Stimulated activated naive CD4-positive, alpha-beta T cell treated with Interleukin-2 at 50 U/mL for 16 hours (primary cell): ENCODE data around the gene MCF2L2.
A peak's percentile ranks its signal among the peaks of the same experiment; 100 is the strongest.

ENCODE experiments used
- DNase-seq: peaks from one replicate; lab custom pipeline; 2025; lab: John Stamatoyannopoulos, UW

MCF2L2 gene

DNA sequence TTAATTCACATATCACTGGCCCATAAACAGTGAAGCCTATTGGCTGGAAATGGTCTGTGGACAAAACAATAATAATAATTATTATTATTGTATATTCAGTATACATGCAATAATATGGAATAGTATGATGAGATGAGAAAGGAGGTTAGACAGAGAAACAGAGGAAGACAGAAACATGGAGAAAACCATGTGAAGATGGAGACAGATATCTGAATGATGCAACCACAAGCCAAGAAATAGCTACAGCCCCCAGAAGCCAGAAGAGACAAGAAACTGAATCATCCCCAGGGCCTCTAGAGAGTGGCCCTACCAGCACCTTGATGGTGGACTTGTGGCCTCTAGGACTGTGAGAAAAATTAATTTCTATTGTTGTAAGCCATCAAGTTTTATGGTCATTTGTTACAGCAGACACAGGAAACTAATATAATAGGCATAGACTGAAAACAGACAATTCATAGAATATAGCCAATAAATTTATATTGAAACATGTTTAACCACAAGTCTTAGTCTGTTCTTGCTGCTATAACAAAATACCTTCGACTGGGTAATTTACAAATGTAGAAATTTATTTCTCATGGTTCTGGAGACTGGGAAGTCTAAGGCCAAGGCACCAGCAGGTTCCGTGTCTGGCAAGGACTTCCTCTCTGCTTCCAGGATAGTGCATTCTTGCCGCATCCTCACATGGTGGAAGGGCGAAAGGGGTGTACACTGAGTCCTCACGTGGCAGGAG lies 31.6 kb downstream of the MCF2L2 start:
- no peak for DNase-seq

DNA sequence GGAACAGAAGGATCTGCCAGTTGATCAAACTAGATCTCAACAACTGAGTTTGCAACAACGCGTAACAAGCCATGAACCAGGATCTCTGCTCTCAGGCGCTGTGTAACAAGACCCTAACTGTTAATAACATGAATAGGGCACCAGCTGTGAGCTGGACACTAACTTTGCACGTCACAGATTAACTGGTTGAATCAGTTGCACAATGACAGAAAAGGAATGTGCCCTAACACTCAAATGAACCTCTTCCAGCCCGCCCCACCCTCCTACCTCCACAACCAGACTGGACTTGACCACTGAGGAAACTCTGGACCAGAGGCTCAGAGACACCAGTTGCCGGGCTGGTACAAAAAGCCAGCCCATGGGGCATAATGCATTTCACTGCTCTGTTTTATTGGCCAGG lies 34.3 kb downstream of the MCF2L2 start:
- DNase-seq = no peak

DNA sequence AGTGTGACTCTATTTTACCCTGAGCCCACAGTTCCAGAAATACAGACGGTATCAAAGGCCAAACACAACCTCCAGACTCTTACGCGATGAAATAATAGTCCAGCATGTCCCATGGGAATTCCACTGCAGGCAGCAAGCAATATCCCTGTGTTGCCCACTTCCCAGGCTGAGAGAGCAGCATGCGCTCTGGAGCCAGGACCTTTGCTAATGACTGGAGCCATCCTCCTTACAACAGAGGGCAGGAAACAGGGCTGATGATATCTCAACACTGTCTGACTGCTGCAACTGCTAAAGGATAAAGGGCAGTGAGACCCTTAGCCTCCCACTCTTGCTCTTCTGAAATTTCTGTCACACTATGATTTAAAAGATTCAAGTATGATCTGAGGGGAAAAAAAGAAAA lies 34.8 kb downstream of the MCF2L2 start:
- DNase-seq = no peak

DNA sequence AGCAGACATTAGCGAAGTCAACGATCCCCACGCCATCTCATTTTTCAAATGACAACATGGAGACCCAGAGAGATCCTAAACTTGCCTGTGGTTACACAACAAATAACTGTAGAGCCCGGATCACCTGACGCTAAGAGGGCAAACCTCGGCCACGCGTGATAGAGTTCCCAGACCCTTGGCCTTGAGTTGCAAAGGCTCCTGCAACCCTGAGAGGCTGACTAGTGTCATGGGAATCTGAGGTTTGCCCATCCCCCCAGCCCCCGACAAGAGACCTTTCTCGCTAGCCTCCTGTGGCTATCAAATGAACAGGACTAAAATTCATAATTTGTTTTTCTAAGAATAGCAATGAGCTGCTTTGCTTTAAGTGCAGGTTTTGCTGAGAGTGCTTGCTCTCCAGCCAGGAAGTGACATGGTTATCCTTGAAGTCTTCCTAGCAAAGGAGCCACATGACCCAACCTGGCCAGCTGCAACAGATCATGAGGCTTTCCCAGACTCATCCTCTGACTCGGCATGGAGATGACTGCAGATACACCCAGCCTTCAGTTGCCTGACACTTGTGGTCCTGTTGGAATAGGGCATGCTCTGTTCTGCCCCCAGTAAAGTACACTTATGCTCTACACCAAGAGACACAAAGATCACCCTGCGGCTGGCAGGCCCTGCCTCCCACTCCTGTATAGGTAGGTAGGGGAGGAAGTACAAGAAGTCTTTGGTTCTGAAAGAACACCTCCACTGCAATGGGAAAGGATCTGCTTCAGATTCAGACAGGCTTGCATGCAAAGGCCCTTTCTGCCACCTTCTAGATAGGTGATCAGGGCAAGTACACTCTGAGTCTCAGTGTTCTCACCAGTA lies 36.0 kb downstream of the MCF2L2 start:
- DNase-seq = no peak

DNA sequence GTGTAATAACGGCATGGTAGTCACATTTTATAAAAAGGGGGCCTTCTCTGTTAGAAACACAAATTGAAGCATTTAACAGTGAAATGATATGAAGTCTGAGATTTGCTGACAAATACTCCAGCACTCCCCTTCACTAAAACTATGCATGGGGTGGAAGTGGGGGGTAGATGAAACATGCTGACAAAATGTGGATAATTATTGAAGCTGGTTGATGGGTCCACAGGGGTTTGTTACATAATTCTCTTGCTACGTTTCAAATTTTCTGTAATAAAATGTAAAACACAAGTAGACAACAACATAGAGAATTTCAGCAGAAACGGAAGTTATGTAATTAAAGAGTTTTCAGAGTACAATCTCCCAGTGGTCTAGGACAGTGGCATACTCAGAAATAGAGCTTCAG lies 37.0 kb downstream of the MCF2L2 start:
- DNase-seq = no peak

DNA sequence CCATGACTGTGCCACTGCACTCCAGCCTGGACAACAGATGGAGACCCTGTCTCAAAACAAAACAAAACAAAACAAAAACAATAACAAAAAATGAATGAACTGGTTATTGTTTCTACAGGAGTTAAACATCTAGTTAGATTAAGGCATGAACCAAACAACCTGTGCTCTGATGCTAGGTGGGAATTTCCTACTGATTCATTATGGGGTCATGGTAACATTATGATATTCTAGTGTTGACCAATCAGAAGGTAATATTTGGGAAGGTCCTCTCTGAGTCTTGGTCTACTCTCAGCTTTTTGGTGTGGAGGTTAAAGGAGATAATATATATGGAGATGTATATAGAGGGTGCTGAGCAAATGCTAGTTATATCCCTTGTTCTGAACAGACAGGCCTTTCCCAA lies 37.6 kb downstream of the MCF2L2 start:
- DNase-seq = no peak

DNA sequence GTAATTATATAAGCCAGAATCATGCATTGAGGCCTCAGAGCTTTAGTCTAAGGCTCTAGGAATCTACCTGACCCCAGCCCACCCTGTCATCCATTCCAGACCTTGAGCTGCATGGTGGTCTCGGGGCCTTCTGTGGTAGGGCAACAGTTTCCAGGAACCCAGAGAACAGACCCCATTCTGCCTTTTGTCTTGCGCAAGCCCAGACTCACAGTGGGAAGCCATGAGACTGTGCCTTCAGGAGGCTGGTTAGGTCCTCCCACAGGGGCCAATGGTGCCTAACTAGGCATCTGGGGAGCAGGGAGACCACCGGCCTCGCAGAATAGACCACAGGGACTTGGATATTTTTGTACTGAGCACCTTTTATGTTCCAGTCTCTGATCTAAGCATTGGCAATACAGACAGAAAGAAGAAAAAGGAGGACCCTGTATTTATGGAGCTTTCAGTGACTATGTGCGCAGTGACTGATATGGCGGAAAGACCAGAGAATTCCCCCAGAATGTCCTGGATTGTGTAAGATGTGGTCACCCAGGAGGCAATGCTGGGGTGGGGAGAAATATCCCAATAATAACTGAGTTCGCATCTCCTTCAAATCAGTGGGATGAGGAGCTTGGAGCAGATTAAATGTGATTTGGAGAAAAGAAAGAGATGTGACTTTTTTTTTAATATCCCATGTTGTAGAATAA lies 40.1 kb downstream of the MCF2L2 start:
- no peak for DNase-seq

DNA sequence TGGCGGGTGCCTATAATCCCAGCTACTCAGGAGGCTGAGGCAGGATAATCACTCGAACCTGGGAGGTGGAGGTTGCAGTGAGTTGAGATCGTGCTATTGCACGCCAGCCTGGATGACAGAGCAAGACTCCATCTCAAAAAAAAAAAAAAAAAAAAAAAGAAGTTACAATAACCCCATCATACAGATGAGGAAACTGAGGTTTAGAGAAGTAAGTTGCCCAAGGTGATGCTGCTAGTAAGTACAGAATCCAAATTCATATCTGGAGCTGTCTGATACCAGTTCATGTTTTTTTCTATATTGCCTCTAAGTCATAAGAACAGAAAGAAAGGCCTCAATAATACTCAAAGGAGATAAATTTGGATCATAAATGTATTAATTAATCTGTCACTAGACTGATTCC lies 40.6 kb downstream of the MCF2L2 start:
- DNase-seq = no peak

DNA sequence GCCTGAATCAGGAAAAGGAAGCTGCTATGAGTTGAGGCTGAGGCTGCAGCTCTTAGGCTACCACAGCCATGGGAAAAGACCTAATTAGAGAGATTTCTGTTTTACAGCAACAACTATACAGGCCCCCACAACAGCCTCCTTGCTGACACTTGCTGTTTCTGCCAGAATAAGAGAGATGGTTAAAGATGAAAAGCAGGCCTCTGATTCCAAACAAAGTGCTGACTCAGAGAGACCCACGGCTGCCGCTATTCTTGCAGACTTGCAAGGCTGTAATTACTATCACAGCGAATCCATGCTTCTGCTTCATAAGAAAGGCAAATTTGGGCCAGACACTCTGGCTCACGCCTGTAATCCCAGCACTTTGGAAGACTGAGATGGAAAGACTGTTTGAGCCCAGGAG lies 41.8 kb downstream of the MCF2L2 start:
- no peak for DNase-seq

DNA sequence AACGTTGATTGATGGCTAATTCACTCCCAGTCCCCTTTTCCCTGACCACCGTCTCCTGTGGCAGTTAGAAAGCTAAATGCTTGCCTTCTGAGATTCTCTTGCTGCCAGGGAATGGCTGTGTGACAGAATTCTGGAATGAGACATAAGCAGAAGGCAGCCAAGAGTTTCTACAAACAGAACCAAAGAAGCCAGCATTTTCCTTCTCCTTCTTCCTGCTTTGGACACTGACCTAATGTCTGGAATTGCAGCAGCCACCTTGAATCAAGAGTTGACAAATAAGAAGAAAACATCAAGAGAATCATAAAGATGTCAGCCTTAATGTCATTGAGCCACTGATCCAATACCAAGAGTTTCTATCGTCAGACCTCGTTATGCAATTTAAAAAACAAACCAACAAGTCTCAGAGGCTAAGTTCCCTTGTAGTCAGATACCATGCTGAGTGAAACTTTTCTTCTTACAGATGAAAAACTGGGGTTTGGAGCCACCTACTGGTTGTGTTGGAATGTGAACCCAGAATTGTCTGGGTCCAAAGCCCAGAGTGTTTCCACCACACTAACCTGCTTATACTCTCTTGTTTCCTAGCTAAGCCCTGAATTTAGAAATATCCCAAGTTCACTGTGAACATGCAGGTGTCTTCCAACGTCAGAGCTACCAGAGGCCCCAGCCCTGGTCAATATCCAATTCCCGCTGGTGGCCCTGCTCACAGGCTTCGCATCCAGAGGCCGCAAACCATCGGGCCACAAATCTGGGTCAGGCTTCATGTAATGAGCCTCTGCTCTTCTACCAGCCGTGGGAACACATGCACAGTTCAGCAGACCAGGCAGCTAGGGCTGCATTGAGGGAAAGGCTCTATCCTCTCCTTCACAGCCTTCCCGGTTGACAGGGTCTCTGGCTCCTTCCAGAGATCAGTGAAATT lies 42.5 kb downstream of the MCF2L2 start:
- peak; percentile 40 for DNase-seq

DNA sequence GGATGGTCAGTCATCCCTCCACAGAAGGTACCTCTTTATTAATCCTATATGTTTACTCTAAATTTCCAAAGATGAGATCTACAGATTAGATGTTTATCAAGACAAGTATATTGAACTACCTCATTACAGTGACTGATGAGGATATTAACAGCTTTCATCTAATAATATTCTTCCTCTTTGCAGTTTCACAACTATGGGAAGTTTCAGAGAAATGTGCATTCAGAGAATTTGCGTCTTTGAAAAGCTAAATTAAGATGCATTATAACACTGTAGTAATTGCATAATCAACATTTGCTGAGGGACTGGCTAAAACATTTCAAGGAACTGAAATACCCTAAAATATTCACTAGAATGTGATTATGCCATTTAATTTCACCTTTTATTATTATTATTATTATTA lies 46.7 kb downstream of the MCF2L2 start:
- DNase-seq = no peak

DNA sequence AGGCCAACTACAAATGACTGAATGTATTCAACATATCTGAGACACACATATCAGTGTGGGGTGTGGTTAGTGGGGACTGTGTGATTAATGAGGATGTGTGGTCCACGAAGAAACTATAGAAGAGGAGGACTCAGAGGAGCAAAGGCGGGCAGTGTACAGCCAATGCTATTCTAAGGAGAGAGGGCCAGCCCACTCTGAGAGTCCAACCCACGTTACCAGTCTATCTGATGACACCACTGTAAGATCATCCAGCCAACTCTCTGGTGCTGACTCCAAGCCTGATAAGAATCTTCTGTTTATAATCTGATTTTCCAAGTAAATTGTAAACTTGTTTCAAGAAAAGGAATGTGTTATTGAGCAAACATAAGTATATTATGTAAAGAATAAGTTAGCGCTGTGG lies 47.2 kb downstream of the MCF2L2 start:
- no peak for DNase-seq

DNA sequence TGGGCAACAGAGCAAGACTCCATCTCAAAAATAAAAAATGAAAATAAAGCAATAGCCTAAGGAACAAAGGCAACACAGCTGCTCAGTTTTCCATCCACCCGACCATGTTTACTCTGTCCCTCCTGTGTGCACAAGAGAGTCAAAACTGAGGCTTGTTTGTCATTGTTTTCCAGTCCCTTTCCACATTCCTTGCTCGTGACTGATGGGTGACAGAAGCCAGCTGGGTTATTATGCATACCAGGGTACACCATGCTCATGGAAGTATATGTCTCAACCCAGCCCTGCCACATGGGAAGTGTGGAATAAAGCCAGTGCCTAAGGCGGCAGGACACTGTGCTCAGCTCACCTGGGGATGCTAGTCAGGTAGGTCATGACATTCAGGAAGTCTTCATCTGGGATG lies 49.5 kb downstream of the MCF2L2 start:
- DNase-seq = no peak

DNA sequence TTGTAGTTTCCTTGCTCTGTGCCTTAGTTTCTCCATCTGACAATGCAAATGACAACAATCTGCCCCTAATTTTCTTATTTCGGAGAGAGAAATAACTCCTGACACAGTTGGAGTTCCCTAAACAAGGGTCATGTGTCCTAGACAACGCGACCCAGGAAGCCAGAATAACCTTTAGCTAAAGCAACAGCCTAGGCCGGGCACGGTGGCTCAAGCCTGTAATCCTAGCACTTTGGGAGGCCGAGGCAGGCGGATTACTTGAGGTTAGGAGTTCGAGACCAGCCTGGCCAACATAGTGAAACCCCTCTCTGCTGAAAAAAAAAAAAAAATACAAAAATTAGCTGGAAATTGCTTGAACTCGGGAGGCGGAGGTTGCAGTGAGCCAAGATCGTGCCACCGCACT lies 49.9 kb downstream of the MCF2L2 start:
- no peak for DNase-seq

DNA sequence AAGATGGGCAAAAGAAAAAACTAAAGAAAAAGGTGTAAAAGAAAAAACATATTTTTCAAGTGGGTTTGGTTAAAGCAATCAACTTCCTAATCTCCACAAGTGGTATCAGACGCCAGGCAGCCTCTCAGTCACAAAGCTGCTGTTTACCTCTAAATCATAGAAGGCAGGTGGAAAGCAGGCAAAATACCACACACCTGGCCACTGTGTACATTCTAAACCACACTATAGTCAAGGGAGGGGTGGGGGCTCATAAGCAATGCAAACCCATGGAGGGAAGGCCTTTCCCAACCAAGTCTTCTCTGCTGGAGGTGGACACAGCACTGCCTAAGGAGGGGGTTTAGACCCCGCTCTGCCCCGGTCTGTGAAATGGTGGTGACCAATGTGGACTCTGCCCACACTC lies 50.4 kb downstream of the MCF2L2 start:
- no peak for DNase-seq

DNA sequence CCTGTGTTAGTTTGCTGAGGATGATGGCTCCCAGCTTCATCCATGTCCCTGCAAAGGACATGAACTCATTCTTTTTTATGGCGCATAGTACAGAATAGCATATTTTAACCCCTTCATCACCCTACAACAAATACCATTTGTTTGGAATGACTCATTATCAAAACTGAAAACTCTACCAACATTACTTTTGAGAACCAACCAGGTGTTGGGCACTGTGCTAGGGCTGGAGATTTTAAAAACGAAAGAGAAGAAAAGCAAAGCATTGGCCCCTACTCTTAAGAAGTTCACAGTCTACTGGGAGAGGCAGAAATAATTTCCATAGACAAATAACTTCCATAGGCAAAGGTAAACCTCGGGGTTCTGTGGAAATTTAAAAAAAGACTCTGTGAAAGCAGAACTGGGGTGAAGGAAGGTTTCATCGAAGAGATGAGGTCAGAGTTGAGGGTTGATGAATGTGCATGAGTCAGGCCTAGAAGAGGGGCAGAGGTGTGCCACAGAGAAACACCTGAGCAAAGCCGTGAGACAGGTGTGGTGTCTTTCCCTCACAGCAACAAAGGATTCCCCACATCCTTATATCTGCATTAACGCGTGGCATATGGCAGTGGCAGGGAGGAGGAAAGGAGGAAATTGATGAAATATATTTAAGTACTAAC lies 51.0 kb downstream of the MCF2L2 start:
- no peak for DNase-seq

DNA sequence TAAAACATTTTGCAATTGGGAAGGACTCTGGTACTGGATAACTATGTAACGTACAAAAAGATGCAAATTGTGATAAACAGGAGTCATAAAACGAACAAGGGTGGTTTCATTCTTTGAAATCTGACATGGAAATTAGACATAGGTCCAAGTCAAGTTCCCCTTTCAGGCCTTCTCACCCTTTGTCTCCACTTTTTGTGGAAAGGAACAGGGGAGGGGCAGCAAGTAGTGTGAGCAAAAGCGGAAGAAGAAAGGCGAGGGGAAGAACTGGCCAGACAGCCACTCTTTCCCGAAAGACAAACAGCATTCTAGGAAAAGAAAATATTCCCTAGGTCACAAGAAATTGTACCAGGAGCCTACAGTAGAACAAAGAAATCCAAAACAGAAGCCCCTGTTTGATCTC lies 52.6 kb downstream of the MCF2L2 start:
- DNase-seq = no peak

DNA sequence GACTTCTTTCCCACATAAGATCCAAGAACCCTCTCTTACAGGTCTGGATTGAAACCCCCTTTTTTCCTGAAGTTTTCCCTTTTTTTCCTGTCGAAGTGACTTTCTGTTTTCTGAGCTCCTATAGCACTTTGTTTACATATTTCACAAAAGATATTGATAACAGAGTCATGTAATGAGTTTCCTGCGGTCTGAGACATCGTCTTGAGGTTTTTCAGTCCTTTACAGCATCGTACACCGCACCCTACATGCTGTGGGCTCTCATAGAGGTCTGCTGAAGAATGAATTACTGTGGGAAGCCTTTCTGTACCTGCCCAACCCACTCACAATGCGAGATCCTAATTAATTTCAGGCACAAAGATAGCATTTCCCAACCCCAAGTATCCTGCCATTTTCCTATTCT lies 53.1 kb downstream of the MCF2L2 start:
- no peak for DNase-seq

DNA sequence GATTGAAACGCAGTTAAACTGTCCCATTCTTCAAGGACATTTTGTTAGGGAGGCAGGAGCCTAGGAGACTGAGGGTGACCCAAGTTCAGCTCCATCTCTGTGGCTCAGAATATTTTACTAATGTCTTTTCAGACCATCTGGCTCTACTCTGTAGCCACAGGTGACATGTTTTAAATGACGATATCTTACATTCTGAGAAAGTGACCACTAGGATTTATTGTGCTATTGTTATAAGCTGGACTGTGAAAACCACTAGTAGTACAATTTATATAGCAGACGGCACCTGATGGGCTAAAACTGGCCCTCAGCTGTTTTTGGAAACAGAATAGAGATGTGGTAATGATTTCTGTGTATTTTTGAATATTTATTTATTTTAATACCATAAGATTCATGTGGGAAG lies 55.5 kb downstream of the MCF2L2 start:
- no peak for DNase-seq

DNA sequence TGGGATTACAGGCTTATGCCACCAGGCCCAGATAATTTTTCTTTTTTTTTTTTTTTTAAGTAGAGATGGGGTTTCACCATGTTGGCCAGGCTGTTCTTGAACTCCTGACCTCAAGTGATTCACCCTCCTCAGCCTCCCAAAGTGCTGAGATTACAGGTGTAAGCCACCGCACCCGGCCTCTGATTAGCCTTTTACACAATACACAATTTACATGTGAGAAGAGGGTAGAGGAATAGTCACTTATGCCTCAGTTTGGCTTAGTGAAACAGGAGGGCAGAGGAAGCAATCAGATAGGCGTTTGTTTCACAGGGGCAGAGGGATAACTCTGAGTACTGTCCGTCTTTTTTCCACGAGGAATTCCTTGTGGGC lies 56.8 kb downstream of the MCF2L2 start:
- DNase-seq = peak; percentile 15

DNA sequence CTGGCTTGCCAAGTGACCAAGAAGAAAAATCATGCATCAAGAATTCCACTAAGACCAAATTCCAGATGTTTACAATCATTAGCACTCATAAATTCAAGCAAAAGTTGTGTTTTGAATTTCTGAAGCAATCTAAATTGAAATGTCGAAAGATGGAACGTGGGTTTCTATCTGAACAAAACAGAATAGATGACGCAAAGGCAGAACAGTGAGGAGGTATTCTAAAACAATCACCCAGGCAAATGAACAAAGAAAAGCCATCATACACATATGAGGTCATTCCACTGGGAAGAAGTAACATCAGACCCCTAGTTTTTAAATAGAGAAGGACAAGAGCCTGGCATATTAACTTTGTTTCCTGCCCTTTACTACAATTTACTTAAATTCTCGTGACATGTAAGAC lies 58.0 kb downstream of the MCF2L2 start:
- no peak for DNase-seq

DNA sequence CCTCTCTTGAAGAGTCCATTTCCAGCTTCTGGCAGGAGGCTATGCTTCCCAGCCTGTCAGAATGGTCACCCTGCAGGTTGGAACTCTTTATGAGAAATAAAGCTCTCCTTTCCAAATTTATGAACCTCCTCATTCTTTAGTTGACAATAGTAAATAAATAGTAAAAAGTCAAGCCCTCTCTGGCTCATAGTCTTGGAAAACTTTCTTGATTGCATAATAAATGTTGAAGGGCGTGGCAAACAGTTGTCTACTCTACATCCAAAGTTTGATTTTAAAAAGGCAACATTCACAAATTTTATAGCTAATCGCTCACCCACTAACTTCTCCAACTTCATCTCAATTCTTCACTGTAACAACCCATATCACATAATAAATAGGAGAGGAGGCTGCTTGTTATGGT lies 58.8 kb downstream of the MCF2L2 start:
- DNase-seq = no peak
